ENCODE results near the gene PACRG.
"Not testable (repeated sequence)": the region's sequence is repeated elsewhere in the genome, so short reads cannot be mapped to it uniquely, and the experiment has no call there.

The PACRG gene

GRCh38 chr6:162727322-162728182 is at the start of gene PACRG, which contains the start of gene PRKN:
Gene PACRG, plus strand, starts transcription at chr6:162727974.
Gene PRKN, minus strand, starts transcription at chr6:162727766.
- DNase-seq (ENCODE audit: low read depth), result peak; percentile 95

- DNase-seq (ENCODE audit: low read depth), result not testable (repeated sequence)
Observed at GRCh38 chr6:162678896-162679295, 48.9 kb upstream of the PACRG start.

- no peak for DNase-seq (ENCODE audit: low read depth)
Observed at GRCh38 chr6:162679681-162680080, 48.1 kb upstream of the PACRG start.

GRCh38 chr6:162680367-162680766 is 47.4 kb upstream of the PACRG start:
- no peak for DNase-seq (ENCODE audit: low read depth)

- DNase-seq (ENCODE audit: low read depth), result no peak
Observed at GRCh38 chr6:162680871-162681270, 46.9 kb upstream of the PACRG start.

GRCh38 chr6:162681447-162681846 is 46.3 kb upstream of the PACRG start:
- no peak for DNase-seq (ENCODE audit: low read depth)

GRCh38 chr6:162683135-162683534 is 44.6 kb upstream of the PACRG start:
- DNase-seq (ENCODE audit: low read depth), result no peak

GRCh38 chr6:162684052-162684451 is 43.7 kb upstream of the PACRG start:
- no peak for DNase-seq (ENCODE audit: low read depth)

- DNase-seq (ENCODE audit: low read depth), result no peak
Observed at GRCh38 chr6:162684961-162685360, 42.8 kb upstream of the PACRG start.

- DNase-seq (ENCODE audit: low read depth), result no peak
Observed at GRCh38 chr6:162685586-162685985, 42.2 kb upstream of the PACRG start.

GRCh38 chr6:162688751-162689345 is 38.9 kb upstream of the PACRG start:
- DNase-seq (ENCODE audit: low read depth), result no peak

- no peak for DNase-seq (ENCODE audit: low read depth)
Observed at GRCh38 chr6:162690158-162690557, 37.6 kb upstream of the PACRG start.

- DNase-seq (ENCODE audit: low read depth), result no peak
Observed at GRCh38 chr6:162697872-162698403, 29.8 kb upstream of the PACRG start.

- no peak for DNase-seq (ENCODE audit: low read depth)
Observed at GRCh38 chr6:162698440-162698839, 29.3 kb upstream of the PACRG start.

GRCh38 chr6:162699961-162700360 is 27.8 kb upstream of the PACRG start:
- no peak for DNase-seq (ENCODE audit: low read depth)

- DNase-seq (ENCODE audit: low read depth), result no peak
Observed at GRCh38 chr6:162700966-162701365, 26.8 kb upstream of the PACRG start.

- DNase-seq (ENCODE audit: low read depth), result no peak
Observed at GRCh38 chr6:162701551-162701950, 26.2 kb upstream of the PACRG start.

GRCh38 chr6:162702446-162702845 is 25.3 kb upstream of the PACRG start:
- DNase-seq (ENCODE audit: low read depth), result no peak

- no peak for DNase-seq (ENCODE audit: low read depth)
Observed at GRCh38 chr6:162704001-162704400, 23.8 kb upstream of the PACRG start.

- DNase-seq (ENCODE audit: low read depth), result no peak
Observed at GRCh38 chr6:162705736-162706135, 22.0 kb upstream of the PACRG start.

- no peak for DNase-seq (ENCODE audit: low read depth)
Observed at GRCh38 chr6:162706232-162706631, 21.5 kb upstream of the PACRG start.

- DNase-seq (ENCODE audit: low read depth), result no peak
Observed at GRCh38 chr6:162708971-162709370, 18.8 kb upstream of the PACRG start.

- DNase-seq (ENCODE audit: low read depth), result no peak
Observed at GRCh38 chr6:162709431-162709830, 18.3 kb upstream of the PACRG start.
